OCI-LY3 (cell line): ENCODE results near the gene UNCX.

Source experiments
- H2AFZ ChIP-seq: fragments of 200-600, 300-600 bp; shearing (Covaris generic); 2 replicates; pipeline ENCODE4 v1.6.0; 2014; ENCODE audit warnings: antibody characterized with exemption, low read depth, low read length
- H3K27ac ChIP-seq: fragments of 200-600, 300-600 bp; sonication (generic); 2 replicates; pipeline ENCODE4 v1.5.1; 2014; ENCODE audit warnings: mild to moderate bottlenecking, low read length, moderate library complexity, mixed read lengths
- H3K27me3 ChIP-seq: fragments of 200-600, 300-600 bp; sonication (generic); 2 replicates; pipeline ENCODE4 v1.6.1; 2014; ENCODE audit warnings: low read depth, low read length, mixed read lengths
- H3K36me3 ChIP-seq: fragments of 200-600, 300-600 bp; sonication (generic); replicated peaks from 2 replicates; pipeline ENCODE3; 2014; ENCODE audit warnings: low read depth, low read length, mixed read lengths
- H3K4me1 ChIP-seq: fragments of 300-600, 200-600 bp; sonication (generic); 2 replicates; pipeline ENCODE4 v1.6.1; 2014; ENCODE audit warnings: low read length, mixed read lengths
- H3K4me2 ChIP-seq: fragments of 200-600, 300-600 bp; sonication (generic); 2 replicates; pipeline ENCODE4 v1.6.1; 2014; ENCODE audit warnings: low read length, mixed read lengths
- H3K4me3 ChIP-seq: fragments of 300-600, 200-600 bp; sonication (generic); 2 replicates; pipeline ENCODE4 v1.5.1; 2014; ENCODE audit warnings: antibody characterized with exemption, mild to moderate bottlenecking, low read length, moderate library complexity
- H3K79me2 ChIP-seq: fragments of 300-600, 200-600 bp; shearing (Covaris generic); 2 replicates; pipeline ENCODE4 v1.6.1; 2014; ENCODE audit warnings: mild to moderate bottlenecking, low read length, mixed read lengths
- H3K9ac ChIP-seq: fragments of 300-600, 200-600 bp; shearing (Covaris generic); 2 replicates; pipeline ENCODE4 v1.6.0; 2014; ENCODE audit warnings: mild to moderate bottlenecking, low read length, moderate library complexity
- H3K9me3 ChIP-seq: fragments of 200-600, 300-600 bp; shearing (Covaris generic); 2 replicates; pipeline ENCODE4 v1.6.1; 2014; ENCODE audit warnings: low read length, mixed read lengths; ENCODE audit not compliant: insufficient read depth
- H4K20me1 ChIP-seq: fragments of 200-600, 300-600 bp; sonication (generic); 2 replicates; pipeline ENCODE4 v1.6.1; 2016; ENCODE audit warnings: low read length, mixed read lengths; ENCODE audit not compliant: insufficient read depth
- CTCF ChIP-seq: fragments of 200-600, 300-600 bp; sonication (generic); IDR thresholded peaks from 2 replicates; pipeline ENCODE4 v1.5.1; 2014; ENCODE audit warnings: antibody characterized with exemption, low read length, low read depth
- EZH2phosphoT487 ChIP-seq: fragments of 200-600 bp; shearing (Covaris generic); IDR thresholded peaks from 2 replicates; pipeline ENCODE4 v1.6.1; 2018; ENCODE audit warnings: antibody characterized with exemption, mixed run types, low read depth

The UNCX gene

GRCh38 chr7:1239803-1240516, 7.3 kb downstream of the UNCX start:
- TF ChIP-seq EZH2phosphoT487 (no peak), CTCF (no peak)
- no peak overlapping the region for H3K4me2 ChIP-seq
- H2AFZ ChIP-seq: no peak overlapping the region
- no peak overlapping the region for H3K4me3 ChIP-seq
- H3K79me2 ChIP-seq: no peaks in the 10 kb centered on the region
- H3K9ac ChIP-seq: no peak overlapping the region
- H3K27me3 ChIP-seq: no peaks in the 10 kb centered on the region
- H3K4me1 ChIP-seq: no peaks in the 10 kb centered on the region
- no peaks in the 10 kb centered on the region for H4K20me1 ChIP-seq
- H3K9me3 ChIP-seq: no peaks in the 10 kb centered on the region
- H3K27ac ChIP-seq: no peak overlapping the region
- H3K36me3 ChIP-seq: no peaks in the 10 kb centered on the region

DNA sequence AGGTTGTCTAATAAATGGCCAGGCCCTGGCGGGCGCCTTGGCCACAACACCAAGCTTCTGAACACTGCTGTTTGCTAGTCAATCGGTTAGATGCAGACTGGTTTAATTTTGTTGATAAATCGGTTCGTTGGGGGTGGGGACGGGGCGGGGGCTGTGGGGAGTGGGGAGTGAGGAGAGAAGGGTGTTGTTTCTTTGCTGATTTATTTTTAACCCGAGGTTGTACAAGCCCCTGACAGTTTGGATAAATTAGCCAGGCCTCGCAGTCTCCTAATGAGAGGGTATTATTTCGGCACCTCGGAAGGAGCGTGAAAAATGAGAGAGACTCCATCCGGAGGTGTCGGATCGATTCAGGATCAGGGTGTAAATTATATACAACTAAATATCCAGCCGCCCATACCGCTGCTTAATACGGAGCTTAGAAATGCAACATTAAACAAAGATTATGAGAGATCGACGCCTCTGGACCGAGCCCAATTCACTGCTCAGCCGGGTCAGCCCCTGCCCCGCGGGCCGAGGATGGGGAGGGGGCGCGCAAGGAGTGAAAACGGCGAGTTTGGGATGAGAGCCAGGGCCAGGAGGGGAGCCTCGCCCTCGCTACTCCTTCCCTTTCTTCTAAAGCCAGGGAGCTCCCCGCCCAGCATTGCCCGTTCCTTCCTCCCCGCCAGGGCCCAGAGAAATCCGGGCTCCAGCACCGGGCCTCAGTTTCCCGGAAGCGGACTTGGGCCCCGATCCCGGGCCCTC, 8.0 kb downstream of the UNCX start:
- no peak overlapping the region for H2AFZ ChIP-seq
- H3K9ac ChIP-seq: no peak overlapping the region
- no peaks in the 10 kb centered on the region for H3K27me3 ChIP-seq
- H3K4me2 ChIP-seq: no peak overlapping the region
- no peaks in the 10 kb centered on the region for H3K79me2 ChIP-seq
- H3K4me1 ChIP-seq: no peaks in the 10 kb centered on the region
- H3K36me3 ChIP-seq: no peaks in the 10 kb centered on the region
- TF ChIP-seq CTCF (no peak), EZH2phosphoT487 (no peak)
- no peak overlapping the region for H3K4me3 ChIP-seq
- H3K27ac ChIP-seq: no peak overlapping the region
- no peaks in the 10 kb centered on the region for H3K9me3 ChIP-seq
- no peaks in the 10 kb centered on the region for H4K20me1 ChIP-seq

DNA sequence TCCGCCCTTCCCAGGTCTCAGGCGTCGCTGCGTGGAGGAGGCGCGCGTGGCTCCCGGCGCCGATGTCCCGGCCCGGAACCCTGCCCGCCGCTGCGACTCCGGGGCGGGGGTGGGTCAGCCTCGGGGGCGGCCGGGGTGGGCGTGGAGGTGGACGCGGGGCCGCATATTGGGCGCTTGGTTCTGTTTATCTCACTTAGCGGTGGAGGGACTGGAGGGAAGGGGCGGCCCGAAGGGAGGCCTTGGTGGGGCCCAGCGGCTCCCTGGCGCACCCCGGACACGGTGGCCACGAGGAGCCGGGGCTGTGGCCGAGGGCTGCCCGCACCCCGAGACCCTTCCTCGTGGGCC, 8.6 kb downstream of the UNCX start:
- H3K27me3 ChIP-seq: no peaks in the 10 kb centered on the region
- no peak overlapping the region for H3K27ac ChIP-seq
- H2AFZ ChIP-seq: no peak overlapping the region
- H4K20me1 ChIP-seq: no peaks in the 10 kb centered on the region
- no peaks in the 10 kb centered on the region for H3K79me2 ChIP-seq
- no peak overlapping the region for H3K9ac ChIP-seq
- no peaks in the 10 kb centered on the region for H3K4me1 ChIP-seq
- no peak overlapping the region for H3K4me3 ChIP-seq
- no peaks in the 10 kb centered on the region for H3K36me3 ChIP-seq
- TF ChIP-seq CTCF (no peak), EZH2phosphoT487 (no peak)
- no peaks in the 10 kb centered on the region for H3K9me3 ChIP-seq
- no peak overlapping the region for H3K4me2 ChIP-seq

DNA sequence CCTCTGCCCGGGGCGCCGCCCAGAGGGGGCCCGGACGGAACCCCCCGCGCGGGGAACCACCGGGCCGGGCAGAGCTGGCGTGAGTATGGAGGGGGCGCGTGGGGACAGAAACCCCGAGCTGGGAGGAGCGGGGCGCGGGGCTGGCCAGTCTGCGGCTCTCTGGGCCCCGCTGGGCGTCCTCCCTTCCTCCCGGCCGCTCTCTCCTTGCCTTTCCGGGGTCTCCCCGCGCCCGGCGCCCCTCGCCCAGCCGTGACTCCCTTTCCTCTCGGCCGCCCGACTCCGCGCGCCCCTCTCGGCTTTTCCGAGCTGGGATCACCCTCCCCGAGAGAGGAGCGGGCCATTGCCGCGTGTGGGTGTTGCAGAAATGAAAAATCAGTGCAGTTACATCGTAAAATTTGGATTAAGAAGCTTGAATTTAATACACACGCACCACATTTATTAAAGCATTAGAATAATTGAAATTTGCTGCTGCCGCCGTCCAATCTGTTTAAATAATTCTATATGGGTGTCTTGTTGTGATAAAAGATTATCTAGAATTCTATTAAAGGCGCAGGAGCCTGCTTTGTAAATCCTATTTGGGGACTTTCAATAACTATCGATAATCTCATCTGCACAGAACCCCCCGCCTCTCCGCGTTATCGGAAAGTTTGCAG, 9.1 kb downstream of the UNCX start:
- Histone ChIP-seq H3K4me1 (no peaks in the 10 kb centered on the region), H3K9ac (no peak overlapping the region), H3K79me2 (no peaks in the 10 kb centered on the region), H3K27ac (no peak overlapping the region), H2AFZ (no peak overlapping the region), H3K36me3 (no peaks in the 10 kb centered on the region), H3K9me3 (no peaks in the 10 kb centered on the region), H3K27me3 (no peaks in the 10 kb centered on the region), H4K20me1 (no peaks in the 10 kb centered on the region), H3K4me3 (no peak overlapping the region), H3K4me2 (no peak overlapping the region)
- TF ChIP-seq EZH2phosphoT487: no peak
- TF ChIP-seq CTCF: no peak
